ENCODE measurements around the gene FAAH. TPM values are rescaled to one million over a fixed set of nuclear protein-coding genes. Genes with fewer than 3 reads are reported as not detected.

FAAH gene
- total RNA-seq, 1 donor from 2014 or later: 5.1 TPM

DNA sequence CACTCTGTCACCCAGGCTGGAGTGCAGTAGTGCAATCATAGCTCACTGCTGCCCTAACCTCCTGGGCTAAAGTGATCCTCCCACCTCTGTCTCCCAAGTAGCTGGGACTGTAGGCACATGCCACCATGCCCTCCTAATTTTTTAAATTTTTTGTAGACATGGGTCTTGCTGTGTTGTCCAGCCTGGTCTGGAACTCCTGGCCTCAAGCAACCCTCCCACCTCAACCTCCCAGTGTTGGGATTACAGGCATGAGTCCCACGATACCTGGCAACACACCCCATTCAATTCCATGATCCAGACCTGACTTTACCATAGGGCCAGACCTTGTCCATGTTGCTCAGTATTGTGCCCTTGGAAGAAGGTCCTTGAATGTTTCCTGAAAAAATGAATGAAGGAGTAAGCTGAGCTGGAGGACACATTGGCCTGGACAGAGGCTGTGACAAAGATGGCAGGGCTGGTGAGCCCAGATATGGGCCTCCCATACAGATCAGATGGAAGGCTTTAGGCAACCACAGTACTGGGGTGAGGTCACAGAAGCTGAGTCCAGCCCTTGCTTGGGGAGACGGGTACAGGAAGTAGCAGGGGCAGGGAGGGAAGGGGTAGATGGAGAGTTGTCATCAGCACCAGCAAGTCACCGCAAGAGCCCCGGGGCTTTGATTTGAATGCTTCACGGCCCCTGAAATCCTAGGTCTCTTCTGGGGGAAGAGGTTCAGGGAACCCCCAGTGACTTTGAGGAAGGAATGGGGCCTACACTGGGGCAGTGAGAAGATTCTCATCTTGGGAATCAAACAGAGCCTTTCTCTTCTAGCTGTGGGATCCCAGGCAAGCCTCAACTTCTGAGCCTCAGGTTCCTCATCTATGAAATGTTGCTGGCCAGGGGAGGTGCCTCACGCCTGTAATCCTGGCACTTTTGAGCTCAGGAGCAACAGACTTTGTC lies 55.4 kb downstream of the FAAH start:
- intact Hi-C loops (cut with micrococcal nuclease): loop anchor here (5.0 to 10.0 kb wide), 2 partner anchors 38 to 275 kb away; partner anchors contain the start of gene DMBX1

DNA sequence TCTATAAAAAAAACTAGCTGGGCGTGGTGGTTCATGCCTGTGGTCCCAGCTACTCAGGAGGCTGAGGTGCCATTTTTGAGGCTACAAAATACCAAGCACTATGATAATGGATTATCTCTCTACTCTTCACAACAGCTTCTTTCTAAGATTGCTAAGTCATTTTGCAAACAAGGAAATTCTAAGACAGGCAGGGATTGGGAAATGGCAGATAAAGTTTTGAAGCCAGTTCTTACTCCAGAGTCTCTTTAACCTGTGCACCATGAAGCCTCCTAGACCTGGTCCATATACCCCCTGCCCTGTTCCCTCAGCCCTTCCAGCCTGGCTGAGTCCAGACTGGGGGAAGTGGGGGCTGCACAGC lies 56.0 kb downstream of the FAAH start:
- intact Hi-C loops (cut with micrococcal nuclease): no loop called here

DNA sequence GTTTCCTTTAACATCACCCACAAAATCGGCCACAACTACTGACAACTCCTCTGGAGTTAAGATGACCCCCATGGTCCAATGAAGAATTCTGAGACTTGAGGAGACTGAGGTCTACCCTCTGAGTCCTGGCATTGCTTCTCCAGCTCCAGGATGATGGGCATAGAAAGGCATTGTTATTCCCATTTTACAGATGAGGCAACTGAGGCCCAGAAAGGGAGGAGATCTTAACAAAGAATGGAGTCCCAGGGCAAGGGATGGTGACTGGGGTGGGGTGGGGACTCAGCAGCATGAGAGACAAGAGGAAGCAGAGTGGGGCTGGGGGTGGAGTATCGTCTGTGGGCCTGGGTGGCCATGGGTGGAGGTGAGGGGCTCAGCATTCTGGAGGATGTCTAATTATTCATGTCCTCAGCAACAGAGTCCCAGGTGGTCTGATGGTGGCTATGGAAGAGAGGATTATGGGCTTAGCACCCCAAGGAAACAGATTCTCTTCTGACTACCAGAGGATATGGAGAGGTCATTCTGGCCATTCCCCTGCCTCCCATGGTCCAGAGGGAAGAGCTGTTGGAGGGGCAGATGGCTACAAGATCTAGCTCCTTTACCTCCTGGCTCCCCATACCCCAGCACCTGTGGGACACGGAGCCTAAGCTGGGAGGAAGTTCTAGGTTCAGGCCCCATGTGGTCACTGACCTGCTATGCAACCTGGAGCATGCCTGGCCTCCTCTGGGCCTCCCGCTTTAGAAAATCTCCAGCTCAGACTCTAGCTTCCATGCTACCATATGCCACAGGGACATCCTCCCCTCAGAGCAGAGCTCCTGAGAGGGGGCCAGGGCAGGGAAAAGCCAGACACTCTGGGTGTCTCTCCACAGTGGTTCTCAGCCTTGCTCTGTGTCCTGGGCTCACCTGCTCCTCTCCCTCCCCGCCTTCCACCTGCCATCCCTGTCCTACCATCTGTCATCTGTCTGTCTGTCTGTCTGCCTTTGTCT lies 58.1 kb downstream of the FAAH start:
- intact Hi-C loops (cut with micrococcal nuclease): no loop called here

DNA sequence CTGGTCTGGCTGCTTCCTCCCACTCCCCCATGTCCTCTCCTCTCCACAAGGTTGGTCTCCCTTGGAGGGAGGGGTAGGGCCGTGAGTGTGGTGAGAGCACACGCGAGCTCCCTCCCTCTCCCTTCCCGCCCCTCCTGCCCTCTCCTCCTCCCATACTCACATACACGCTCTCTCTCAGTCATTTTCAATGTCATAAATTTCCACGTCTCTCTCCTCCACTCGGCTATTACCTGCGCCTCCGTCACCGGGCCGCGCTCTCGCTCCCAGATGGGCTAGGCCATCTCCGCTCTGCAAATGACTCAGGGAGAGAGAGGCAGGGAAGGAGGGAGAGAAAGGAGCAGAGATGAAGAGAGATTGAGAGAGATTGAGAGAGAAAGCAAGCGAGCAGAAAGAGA lies 58.8 kb downstream of the FAAH start:
- intact Hi-C loops (cut with micrococcal nuclease): no loop called here

DNA sequence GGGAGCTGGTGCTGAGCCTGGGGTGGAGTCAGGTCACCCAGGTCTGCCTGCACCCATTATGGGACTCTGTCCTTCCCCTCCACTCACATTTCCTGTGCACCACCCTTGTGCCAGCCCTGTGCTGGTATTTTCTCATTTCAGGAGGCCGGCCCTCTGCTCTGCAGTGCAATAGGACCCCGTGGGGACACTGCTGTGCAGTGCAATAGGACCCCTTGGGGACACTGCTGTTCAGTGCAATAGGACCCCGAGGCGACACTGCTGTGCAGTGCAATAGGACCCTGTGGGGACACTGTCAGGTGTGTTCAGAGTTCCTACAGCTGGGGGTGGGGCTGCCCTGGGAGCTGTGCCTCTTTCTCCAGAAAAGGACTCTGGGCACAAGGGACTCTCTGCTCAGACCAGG lies 59.3 kb downstream of the FAAH start:
- intact Hi-C loops (cut with micrococcal nuclease): no loop called here

DNA sequence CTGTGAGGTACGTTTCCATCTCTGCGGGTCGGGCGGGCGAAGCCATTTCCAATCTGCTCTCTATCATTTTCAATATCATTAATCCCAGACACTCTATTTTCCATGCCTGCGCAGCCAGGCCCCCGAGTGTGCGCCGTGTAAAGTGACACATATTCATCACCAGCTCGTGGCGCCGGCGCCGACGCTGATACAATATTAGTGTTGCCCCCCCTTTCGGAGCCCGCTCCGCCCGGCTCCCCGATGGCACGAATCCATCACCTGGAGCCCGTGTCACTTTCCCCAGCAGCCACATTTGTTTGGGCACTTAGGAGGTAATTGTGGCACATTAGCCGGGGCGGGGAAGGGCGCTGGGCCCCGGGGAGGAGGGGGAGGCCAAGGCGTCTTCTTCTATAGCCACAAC lies 61.8 kb downstream of the FAAH start:
- intact Hi-C loops (cut with micrococcal nuclease): no loop called here

DNA sequence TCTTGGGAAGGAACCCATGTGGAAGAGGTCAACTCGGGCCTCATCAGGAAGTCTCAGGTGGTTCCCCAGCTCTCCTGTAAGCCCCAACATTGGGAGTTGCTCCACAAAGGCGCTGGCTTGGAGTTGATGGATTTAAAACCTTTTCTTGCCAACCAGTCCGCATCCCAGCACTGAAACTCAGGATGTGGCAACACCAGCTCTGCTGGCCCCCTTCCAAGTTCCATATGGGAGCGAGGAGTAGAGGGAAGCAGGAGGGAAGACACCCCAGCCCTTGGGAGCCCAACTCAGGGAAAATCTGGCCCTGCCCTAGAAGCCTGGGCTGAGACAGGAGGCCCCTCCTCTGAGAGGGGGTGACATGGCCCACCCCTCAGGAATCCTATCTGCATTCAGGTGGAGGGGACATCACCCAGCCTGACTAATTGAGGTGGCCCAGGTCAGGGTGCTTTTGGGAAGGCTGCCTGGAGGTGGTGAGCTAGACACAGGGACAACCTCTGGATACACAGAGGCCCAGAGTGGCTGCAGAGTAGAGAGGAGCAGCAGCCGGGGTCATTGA lies 62.4 kb downstream of the FAAH start:
- intact Hi-C loops (cut with micrococcal nuclease): no loop called here

DNA sequence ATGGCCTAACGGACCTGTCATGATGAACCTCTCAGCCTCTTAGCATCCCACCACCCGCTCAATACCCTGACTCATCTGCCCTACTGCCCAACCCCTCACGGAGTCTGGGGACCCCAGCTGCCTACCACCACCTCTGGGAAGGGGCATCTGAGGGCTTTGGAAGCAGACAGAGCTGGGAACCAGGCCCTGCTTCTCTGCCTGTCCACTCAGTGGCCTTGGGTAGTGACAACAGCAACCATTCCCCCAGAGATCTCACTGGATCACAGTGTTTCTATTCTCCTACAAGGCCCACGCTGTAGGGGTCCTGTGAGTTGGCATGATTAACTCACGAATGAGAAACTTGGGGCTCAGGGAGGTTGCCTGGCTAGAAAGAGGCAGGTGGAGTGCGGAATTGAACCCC lies 63.1 kb downstream of the FAAH start:
- intact Hi-C loops (cut with micrococcal nuclease): no loop called here

DNA sequence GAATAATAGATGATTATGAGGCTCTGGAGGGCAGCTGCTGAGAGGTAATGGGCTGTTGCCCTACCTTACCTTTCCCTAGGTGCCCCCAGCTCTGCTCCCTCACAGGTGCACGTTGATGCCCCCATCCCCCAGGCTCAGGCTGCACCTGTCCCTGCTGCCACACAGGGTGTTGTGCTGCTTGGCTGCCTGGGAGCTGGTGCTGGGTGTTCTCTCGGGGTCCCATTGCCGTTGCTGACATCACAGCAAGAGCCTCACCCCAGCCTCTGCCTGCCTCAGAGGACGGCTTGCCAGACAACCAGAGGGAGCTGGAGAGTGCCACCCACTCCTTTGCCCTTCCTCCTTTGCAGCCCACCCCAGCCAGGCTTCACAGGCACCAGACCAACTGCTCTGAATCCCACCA lies 64.1 kb downstream of the FAAH start:
- intact Hi-C loops (cut with micrococcal nuclease): no loop called here

DNA sequence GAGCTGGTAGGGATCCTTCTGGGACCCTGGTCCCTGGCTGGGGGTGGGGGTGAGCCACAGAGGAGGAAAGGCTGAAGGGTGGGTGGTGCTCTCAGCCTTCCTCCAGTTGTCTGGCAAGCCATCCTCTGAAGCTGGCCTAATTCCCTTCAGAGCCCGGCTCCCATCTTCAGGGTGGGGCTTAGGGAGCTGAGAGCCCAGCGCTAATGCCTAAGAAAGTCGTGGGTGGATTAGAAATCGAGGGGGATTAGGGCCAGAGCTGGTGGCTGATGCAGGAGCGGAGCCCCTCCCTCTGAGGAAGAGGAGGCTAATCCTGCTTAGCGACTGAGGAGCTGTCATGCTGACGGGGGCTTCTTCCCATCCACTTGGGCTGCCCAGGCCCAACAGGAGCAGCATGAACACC lies 64.7 kb downstream of the FAAH start:
- intact Hi-C loops (cut with micrococcal nuclease): no loop called here

DNA sequence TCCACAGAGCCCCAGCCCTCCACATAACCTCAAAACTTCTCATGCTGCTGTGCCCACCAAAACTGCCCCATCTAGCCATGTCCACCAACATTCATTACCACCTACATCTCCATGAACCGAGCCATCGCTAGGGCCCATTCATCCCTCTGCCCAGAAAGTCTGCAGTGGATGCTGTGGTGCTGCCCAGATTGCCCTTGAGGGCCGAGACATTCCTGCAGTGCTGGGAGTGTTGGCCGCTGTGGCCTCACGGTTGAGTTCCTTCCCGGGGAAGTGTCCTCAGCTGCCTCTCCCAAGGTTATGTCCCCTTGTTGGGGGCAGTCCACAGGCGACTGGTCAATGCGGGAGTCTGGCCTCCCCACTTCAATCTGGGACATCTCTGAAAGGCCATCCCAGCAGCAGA lies 65.2 kb downstream of the FAAH start:
- intact Hi-C loops (cut with micrococcal nuclease): no loop called here

DNA sequence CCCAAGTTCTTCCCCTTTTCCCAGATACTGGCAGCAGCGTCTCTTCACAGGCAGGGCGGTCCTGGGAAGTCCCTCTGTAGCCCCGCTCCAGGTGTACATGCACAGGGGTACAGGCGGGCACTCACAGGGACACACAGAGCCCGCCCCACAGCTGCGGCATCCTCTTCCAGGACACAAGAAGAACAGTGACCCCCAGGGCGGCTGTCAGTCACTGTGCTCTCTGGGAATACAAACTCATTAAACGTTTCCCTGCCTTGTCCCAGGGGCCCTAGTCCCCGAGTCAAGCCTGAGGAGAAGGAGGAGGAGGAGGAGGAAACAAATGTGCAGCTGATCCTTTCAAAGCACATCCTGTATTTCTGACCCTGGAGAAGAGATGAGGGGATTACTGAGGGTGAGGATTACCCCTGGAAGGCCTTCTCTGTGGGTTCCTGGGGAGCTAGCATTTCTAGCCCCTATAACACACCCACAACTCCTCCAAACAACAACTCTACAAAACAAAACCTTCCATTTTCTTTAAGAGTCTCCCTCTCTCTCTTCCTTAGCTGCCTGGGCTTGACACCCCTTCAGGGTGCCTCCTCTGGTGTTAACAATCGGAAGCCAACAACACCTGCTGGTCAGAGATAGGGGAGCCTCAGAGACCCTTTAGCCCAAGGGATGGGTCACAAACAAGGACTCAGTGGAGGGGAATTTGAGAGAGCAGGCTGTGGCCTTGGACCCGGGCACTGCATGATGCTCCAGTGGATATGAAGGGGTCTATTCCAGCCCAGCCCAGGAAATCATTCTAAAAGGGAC lies 67.1 kb downstream of the FAAH start:
- intact Hi-C loops (cut with micrococcal nuclease): no loop called here

DNA sequence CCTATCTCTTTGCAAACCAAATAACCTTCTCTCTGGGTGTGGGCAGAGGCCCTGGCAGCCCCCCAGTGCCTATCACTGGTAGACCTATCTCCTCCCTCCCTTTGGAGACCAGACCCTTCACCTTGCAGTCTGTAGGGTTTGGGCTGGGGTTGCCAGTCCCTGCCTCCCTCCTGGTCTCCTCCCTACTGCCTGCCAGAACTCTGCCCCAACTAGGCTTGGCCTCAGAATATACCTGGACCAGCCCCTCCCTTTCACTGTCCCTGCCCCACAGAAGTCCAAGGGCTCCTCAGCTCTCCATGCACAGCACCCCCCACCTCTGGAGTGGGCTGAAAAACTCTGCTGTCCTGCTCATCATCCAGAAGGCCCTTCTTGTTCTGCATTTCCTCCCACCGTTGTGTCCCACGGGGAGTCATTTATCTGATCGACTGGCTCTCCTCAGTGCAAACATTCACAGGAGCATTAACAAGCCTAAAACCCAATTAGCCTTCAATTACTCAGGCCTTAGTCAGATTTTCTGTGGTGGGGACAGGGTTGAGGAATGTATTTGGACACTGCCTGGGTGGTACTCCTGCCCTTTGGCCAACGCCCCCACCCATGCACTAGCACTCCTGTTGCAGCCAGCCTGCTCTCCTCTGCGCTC lies 67.8 kb downstream of the FAAH start:
- intact Hi-C loops (cut with micrococcal nuclease): no loop called here

Other genes with a start within 250 kb of the FAAH start
- not detected in 2 replicates for gene TSPAN1, start 219.2 kb upstream of the FAAH start, total RNA-seq
- gene P3R3URF, start 217.8 kb upstream of the FAAH start, total RNA-seq: not detected in 2 replicates
- gene POMGNT1, start 195.9 kb upstream of the FAAH start, total RNA-seq: 36.8 and 38.7 TPM in 2 replicates
- gene LURAP1, start 191.0 kb upstream of the FAAH start, total RNA-seq: 0.09 and 0.14 TPM in 2 replicates
- 47.1 and 50.3 TPM in 2 replicates for gene RAD54L, start 146.6 kb upstream of the FAAH start, total RNA-seq
- 46.2 and 47.0 TPM in 2 replicates for gene LRRC41, start 90.7 kb upstream of the FAAH start, total RNA-seq
- gene UQCRH, start 90.6 kb upstream of the FAAH start, total RNA-seq: 271 and 283 TPM in 2 replicates
- gene NSUN4, start 53.5 kb upstream of the FAAH start, total RNA-seq: 22.6 and 24.2 TPM in 2 replicates
- 0.05 TPM in 1 of 2 replicates, not detected in the other for gene DMBX1, start 95.5 kb downstream of the FAAH start, total RNA-seq
- gene KNCN, start 157.3 kb downstream of the FAAH start, total RNA-seq: not detected in 2 replicates
- gene MKNK1, start 210.0 kb downstream of the FAAH start, total RNA-seq: 71.7 and 75.4 TPM in 2 replicates
- 18.9 and 19.3 TPM in 2 replicates for gene MOB3C, start 222.5 kb downstream of the FAAH start, total RNA-seq

Measured in T-helper 2 cell treated with Interferon-gamma antibody and Interleukin-4, amounts not matched to agents 100 ng/mL and 5 ng/mL, for 36 hours (primary cell).